Renal cortical epithelial cell (primary cell): Measurements from ENCODE around the gene MEIOB. TPM values are rescaled to one million over a fixed set of nuclear protein-coding genes. Genes with fewer than 3 reads are reported as not detected.
"Not testable (repeated sequence)": the region's sequence is repeated elsewhere in the genome, so short reads cannot be mapped to it uniquely, and the experiment has no call there.

Experiments used
- DNase-seq: peaks from one replicate; pipeline ENCODE4 v3.0.0-alpha.2; 2011; ENCODE audit warnings: low read depth
- total RNA-seq: library from RNA; depleted of rRNA; stranded (reverse); fragments of >200 nt; gene quantifications from 2 replicates; pipeline ENCODE4 v1.2.3, GENCODE V29; 2014

The MEIOB gene
- total RNA-seq, 1 donor from 2014 or later = 0.15 TPM

DNA sequence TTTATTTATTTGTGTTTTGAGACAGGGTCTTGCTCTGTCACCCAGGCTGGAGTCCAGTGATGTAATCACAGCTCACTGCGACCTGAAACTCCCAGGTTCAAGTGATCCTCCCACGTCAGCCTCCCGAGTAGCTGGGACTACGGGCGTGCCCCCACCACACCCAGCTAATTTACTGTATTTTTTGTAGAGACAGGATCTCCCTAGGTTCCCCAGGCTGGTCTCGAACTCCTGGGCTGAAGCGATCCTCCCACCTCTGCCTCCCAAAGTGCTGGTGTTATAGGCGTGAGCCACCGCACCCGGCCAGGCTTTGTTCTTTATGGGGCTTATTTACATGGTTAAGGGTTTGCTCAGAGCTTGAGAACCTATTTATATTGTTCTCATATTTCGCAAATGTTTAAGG, 5.8 kb upstream of the MEIOB start:
- no peak for DNase-seq

- no peak for DNase-seq
These were observed 5.1 kb upstream of the MEIOB start for GRCh38 chr16:1877089-1877488.

- DNase-seq = no peak
These were observed 4.5 kb upstream of the MEIOB start for GRCh38 chr16:1876468-1876867.

- not testable (repeated sequence) for DNase-seq
These were observed 4.1 kb upstream of the MEIOB start for GRCh38 chr16:1876066-1876465.

GRCh38 chr16:1874854-1875253, 2.9 kb upstream of the MEIOB start:
- DNase-seq = no peak

- peak; percentile 93 for DNase-seq
These were observed 1.4 kb downstream of the MEIOB start for GRCh38 chr16:1870365-1871082.

DNA sequence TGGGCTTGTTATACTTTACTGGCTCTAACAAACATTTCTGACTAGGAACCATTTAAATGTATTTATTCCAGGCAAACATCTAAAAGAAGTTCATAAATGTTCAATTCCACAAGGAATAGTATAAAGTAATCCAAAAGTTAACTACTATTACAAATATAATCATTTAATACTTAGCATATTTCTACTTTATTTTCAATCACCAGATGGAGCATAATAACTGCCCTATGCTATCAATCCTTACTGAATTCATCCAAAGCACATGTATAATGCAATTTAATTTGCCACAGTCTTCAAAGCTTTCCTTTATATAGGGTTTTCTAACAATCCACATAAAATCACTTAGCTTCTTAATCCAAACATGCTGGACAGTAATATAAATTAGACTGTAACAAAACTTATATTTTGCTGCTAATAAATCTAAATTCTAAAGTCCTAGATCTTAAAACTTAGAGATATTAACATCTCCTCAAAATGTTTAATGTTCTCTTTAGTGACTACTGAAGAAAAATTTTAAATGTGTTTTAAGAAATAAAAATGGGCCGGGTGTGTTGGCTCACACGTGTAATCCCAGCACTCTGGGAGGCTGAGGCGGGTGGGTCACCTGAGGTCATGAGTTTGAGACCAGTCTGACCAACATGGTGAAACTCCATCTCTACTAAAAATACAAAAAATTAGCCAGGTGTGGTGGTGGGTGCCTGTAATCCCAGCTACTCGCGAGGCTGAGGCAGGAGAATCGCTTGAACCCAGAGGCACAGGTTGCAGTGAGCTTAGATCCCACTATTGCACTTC, 5.9 kb downstream of the MEIOB start:
- DNase-seq = no peak

- DNase-seq = peak; percentile 54
These were observed 8.1 kb downstream of the MEIOB start for GRCh38 chr16:1863681-1864460.

DNA sequence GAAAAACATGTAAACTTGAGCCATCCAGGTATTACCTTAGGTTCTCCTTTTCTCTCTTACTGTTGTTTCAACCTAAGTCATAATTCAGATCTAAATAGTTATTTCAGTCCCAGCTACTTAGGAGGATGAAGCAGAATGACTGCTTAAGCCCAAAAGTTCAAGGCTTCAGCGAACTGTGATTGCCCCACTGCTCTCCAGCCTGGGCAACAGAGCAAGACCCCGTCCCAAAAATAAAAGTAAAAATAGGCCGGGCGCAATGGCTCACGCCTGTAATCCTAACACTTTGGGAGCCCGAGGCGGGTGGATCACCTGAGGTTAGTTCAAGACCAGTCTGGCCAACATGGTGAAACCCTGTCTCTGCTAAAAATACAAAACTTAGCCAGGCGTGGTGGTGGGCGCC, 9.6 kb downstream of the MEIOB start:
- no peak for DNase-seq

DNA sequence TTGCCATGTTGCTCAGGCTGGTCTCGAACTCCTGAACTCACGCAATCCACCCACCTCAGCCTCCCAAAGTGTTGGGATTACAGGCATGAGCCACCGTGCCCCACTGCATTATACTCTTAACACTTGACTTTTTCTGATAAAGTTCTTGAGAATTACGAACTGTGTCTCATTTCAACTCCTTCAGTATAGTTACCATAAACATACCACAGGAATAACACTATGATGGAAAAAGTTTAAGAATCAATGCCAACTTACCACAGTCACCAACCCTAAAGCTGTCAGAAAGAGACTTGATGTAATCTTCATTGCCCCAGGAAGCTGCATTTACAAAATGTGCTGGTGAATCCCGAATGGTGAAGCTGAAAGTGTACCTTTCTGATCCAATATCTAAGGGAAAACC, 10.2 kb downstream of the MEIOB start:
- no peak for DNase-seq

- DNase-seq = no peak
These were observed 12.3 kb downstream of the MEIOB start for GRCh38 chr16:1859650-1860049.

GRCh38 chr16:1858189-1858865, 13.6 kb downstream of the MEIOB start:
- no peak for DNase-seq

GRCh38 chr16:1857433-1858097, 14.4 kb downstream of the MEIOB start:
- no peak for DNase-seq

DNA sequence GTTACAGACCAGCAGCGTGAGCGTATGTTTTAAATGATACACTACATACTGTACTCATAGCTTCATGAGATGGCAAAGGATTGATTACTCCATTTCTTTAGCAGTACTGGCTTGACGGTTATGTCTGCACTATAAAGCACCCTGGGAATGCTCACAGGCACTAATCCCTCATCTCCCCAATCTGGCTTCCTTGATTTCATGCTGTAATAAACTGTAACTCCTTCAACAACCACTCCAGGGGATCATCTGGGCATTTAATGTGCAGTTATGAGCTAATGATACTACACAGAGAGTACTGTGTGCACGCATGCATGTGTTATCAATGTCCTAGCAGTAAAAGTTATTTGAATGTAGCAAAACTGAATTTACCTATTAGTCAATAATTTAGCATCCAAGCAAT, 20.2 kb downstream of the MEIOB start:
- no peak for DNase-seq

- no peak for DNase-seq
These were observed 21.0 kb downstream of the MEIOB start for GRCh38 chr16:1850981-1851380.

GRCh38 chr16:1846416-1846815, 25.5 kb downstream of the MEIOB start:
- DNase-seq = no peak

- DNase-seq = no peak
These were observed 26.0 kb downstream of the MEIOB start for GRCh38 chr16:1845985-1846384.

- peak; percentile 36 for DNase-seq
These were observed 32.4 kb downstream of the MEIOB start for GRCh38 chr16:1839554-1839953.

DNA sequence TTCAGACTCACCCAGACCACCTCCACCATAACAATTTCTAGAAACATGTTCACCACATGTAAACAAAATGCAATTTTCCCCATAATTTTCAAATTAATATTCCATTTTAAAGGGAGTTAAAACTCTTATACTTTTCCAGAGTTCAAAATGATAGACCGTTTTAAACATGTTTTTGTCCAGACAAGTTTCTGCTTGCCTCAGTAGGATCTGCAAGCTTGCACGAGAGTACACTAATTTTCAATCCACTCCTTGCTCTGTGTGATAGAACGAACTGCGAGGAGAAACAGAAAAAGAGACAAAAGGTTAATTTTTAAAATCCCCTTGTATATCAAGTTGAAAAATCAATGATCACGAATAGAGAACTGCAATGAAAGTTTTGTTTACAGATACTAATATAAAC, 37.9 kb downstream of the MEIOB start:
- no peak for DNase-seq

DNA sequence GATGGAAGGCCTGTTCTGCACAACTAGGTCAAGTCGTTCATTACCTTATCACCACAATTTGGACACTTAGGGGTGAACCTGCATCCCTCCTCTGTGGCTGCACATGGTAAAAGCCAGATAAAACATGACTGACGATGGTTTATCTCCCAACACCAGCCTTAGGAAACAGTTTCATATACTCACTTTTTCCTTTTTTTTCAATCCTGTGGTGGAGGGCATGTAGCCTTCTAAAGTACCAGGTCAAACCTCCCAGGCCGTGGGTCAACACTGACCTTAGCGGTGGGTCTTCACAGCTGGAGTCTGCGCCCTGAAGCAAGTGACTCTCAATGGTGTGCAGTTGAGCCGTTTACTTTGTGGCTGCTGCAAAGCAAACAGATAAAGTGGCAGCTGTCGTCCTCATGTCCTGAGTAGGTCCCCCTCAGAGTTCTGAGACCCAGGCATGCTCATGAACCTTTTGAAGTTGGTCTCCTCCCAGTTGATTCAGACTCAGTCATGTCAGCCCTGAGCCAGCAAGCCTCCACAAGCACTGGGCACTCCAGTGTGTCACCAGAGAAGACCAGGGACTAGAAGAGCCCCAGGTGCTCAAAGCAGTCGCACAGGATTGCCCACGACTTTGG, 39.0 kb downstream of the MEIOB start:
- DNase-seq = no peak
